ENCODE results near the gene MUSK.

DNA sequence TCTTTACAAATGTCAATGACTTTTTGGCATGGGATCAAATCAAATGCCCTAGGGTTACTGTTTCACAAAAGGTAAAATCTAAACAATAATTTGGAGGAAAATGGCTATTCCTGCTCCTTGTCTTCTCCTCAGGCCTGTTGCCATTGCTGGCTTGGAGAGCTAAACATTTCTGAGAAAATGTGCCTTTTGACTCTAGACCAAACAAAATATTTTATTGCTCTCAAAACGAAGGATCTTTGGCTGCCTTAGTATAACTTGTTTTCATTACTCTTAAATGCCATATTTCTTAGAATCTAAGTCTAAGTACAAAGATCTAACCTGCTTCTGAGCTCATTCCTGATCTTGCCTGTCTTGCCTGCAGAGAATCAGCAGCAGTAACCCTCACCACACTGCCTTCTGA is 116.6 kb downstream of the MUSK start:
- TF ChIP-seq EZH2 (IDR thresholded peaks at IDR 0.05) = no peak
- TF ChIP-seq EZH2phosphoT487 (IDR thresholded peaks at IDR 0.05) = no peak

Measured in neural progenitor cell (in vitro differentiated cells).